ENCODE results near the gene F7. TPM values are rescaled to one million over a fixed set of nuclear protein-coding genes. Genes with fewer than 3 reads are reported as not detected.
"Not testable (repeated sequence)": the region's sequence is repeated elsewhere in the genome, so short reads cannot be mapped to it uniquely, and the experiment has no call there.

Gene F7
- total RNA-seq, 1 experiment from 2014 or later, result 0.28 TPM

DNA sequence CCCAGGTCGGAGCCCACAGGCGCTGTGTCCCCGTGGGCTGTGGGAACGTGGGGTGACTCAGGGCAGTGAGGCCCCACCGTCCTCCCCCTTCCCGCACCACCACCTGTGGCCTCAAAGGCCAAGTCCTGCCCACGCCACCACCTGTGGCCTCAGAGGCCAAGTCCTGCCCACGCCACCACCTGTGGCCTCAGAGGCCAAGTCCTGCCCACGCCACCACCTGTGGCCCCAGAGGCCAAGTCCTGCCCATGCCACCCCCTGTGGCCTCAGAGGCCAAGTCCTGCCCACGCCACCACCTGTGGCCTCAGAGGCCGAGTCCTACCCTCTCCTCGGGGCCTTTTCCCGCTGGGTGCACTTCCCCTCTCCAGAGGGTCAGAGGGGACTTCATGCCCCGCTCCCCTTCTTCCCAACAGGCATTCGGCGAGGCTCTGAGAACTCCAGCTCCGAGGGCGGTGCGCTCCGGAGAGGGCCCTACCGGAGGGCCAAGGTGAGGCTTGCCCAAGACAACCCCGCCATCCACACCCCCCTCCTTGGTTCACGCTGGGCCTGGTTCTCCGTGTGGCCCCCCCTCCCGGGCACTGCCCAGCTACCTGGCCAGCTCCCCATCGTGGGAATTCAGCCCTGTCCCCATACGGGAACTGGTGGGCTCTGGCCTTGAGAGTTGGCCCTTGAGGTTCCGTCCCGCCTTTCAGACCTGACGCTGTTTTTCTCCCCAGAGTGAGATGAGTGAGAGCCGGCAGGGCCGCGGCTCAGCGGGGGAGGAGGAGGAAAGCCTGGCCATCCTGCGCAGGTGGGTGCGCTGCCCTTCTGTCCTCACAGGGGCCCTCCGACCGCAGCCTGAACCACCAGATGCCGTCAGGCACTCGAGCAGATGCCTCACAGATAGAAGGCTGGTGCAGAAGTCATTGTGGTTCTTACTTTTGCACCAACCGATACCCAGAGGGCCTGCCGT, 27.4 kb upstream of the F7 start:
- no peaks in the 10 kb centered on the region for H3K36me3 ChIP-seq (replicated peaks; ENCODE audit: control insufficient read depth, insufficient read depth, low read length)
- DNase-seq, result peak; percentile 61
- no peaks in the 10 kb centered on the region for H3K27me3 ChIP-seq (ENCODE audit: control insufficient read depth, insufficient read depth, low read length)
- H3K4me3 ChIP-seq (ENCODE audit: insufficient read depth, low read depth, low read length), result no peak overlapping the region

DNA sequence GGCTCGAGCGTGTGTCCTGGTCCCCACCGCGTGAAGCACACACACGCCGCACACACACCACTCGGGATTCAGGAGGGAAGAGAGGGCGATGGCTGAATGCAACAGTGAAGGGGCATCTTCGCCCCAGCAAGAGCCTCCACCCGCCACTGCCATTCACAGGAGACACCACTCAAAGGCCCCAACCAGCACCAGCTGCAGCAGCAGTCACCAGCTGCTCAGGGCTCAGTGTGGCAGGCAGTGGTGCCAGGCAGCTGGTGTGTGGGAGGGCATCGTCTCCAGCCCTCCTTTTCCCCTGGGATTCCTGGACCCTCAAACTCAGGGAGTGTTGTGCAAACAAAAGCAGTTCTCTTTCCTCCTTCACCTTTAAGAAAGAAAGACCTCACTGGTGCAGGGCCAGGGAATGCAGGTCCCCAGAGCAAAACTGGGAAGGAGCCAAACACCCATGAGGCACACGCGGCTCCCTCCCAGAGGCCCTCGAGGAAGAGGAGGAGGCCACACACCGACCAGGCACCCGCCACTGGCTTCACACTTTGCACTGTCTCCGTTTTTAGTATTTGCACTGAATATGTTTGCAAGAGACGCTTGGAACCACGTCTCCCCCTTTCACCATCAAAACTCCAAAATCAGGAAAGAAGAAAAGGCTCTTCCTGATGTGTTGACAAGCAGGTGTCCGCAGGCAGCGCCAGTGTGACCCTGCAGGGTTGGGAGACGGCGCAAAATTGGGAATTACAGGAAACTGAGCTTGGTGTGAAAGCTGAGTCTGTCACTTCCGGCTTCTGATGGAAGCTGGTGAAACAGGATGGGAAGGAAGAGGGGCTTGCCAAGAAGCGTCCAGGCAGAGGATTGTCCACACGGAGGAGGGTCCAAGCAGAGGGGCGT, 26.4 kb upstream of the F7 start:
- Histone ChIP-seq H3K27me3 (ENCODE audit: control insufficient read depth, insufficient read depth, low read length) (no peaks in the 10 kb centered on the region), H3K4me3 (ENCODE audit: insufficient read depth, low read depth, low read length) (no peak overlapping the region), H3K36me3 (replicated peaks; ENCODE audit: control insufficient read depth, insufficient read depth, low read length) (no peaks in the 10 kb centered on the region)
- peak; percentile 42 for DNase-seq

DNA sequence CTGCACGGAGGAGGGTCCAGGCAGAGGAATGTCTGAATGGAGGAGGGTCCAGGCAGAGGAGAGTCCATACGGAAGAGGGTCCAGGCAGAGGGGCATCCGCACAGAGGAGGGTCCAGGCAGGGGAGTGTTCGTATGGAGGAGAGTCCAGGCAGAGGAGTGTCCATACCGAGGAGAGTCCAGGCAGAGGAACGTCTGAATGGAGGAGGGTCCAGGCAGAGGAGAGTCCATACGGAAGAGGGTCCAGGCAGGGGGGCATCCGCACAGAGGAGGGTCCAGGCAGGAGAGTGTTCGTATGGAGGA, 25.9 kb upstream of the F7 start:
- H3K4me3 ChIP-seq (ENCODE audit: insufficient read depth, low read depth, low read length); DNase-seq; H3K27me3 ChIP-seq (ENCODE audit: control insufficient read depth, insufficient read depth, low read length); H3K36me3 ChIP-seq (replicated peaks; ENCODE audit: control insufficient read depth, insufficient read depth, low read length): not testable (repeated sequence)

DNA sequence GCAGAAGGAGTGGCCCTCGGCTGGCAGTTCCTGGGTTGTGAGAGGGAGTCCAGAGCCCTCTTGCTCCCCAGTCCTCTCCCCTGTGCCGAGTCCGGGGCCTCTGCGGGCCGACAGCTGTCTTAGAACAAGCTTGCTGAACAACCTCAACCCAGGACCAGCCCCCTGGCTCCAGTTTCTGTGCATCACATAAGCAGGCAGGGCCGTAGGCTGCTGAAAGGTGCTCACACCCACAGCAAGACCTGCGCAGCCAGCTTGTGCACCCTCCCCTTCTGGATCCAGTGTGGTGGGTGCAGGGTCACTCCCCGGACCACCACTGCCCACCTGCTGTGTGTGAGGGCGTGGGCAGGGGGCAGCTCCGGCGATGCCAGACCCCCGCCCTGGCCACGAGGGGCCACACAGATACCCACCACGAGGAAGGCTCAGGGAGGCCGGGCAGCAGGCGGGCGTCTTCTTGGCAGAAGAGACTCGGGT, 25.2 kb upstream of the F7 start:
- H3K36me3 ChIP-seq (replicated peaks; ENCODE audit: control insufficient read depth, insufficient read depth, low read length), result no peaks in the 10 kb centered on the region
- peak; percentile 52 for DNase-seq
- no peaks in the 10 kb centered on the region for H3K27me3 ChIP-seq (ENCODE audit: control insufficient read depth, insufficient read depth, low read length)

DNA sequence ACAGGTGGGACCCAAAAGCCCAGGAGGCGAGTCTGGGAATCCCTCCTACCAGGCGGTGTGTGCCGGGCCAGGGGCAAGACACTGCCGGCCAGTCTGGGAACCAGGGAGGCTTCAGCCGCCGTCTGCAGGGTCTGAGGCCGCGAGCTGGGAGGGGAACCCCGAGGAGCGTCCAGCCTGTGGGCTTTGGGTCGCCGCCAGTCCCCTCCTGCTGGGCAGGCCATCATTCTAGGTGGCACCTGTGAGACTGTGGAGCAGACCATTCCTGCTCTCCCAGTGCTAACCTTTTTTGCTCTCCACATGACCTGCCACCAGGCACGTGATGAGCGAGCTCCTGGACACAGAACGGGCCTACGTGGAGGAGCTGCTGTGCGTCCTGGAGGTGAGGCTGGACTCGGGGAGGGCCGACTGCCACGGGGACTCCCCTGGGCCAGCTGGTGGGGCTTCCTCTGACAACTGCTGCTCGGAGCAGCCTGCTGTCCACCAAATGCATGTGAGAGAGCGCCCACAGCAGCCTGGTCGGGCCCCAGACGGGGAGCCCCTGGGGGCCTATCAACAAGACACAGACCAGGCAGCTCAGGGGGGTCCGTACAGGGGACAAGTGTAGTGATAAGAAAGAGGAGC, 24.6 kb upstream of the F7 start:
- Histone ChIP-seq H3K4me3 (ENCODE audit: insufficient read depth, low read depth, low read length) (no peak overlapping the region), H3K36me3 (replicated peaks; ENCODE audit: control insufficient read depth, insufficient read depth, low read length) (no peaks in the 10 kb centered on the region), H3K27me3 (ENCODE audit: control insufficient read depth, insufficient read depth, low read length) (no peaks in the 10 kb centered on the region)
- DNase-seq, result peak; percentile 51

More for the DNA sequence above, 25.2 kb upstream of the F7 start:
- H3K4me3 ChIP-seq (ENCODE audit: insufficient read depth, low read depth, low read length), result no peak overlapping the region

DNA sequence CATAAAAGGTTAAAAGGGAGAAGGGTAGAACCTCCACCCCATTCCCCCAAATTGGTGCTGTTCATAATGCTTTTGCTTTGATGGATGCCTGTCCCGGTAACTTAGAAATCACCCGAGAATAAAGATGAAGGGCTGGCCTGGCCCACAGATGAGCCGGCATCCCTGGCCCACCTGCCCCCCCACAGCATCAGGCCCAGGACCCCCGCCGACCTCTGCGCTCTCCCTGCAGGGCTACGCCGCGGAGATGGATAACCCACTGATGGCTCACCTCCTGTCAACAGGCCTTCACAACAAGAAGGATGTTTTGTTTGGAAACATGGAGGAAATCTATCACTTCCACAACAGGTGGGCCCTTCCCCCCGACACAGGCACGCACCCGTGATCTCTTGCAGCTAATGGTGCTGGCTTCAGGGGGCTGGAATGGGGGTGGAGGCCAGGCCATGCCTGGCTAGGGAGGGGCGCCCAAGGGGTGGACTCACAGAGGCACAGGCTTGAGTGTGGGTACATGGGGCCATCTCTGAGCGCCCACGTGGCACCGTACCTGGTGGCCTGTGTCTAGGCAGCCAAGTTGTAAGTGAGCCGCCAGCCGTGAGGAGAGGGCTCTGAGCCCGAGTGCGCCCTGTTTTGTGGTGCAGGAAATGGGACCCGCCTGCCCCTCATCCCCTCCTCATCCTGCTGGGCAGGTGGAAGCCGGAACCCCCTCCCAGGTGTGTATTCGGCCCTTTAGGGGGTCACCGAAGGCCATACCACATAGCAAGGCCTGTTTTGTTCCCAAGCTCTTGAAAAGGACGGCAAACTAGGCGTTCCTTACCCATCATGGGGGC, 23.2 kb upstream of the F7 start:
- H3K36me3 ChIP-seq (replicated peaks; ENCODE audit: control insufficient read depth, insufficient read depth, low read length), result no peaks in the 10 kb centered on the region; the same call in 1 of the 2 replicates
- no peak overlapping the region for H3K4me3 ChIP-seq (ENCODE audit: insufficient read depth, low read depth, low read length)
- no peaks in the 10 kb centered on the region for H3K27me3 ChIP-seq (ENCODE audit: control insufficient read depth, insufficient read depth, low read length)
- peak; percentile 43 for DNase-seq

DNA sequence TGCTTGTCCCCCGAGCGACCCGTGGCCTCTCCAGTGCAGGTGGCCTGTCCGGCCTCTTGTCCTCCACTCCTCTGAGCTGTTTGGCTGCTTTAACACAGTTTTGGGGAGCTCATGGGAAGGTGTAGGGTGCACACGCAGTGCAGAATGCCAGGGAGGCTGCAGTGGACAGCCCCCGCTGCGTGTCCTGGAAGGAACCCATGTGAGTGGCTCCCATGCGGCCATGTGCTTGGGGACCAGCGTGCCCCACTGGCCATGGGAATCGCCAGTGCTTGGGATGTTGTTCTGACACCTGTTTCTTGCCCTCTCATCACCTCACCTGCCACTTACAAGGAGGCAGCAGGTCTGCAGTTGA, 22.6 kb upstream of the F7 start:
- no peak for DNase-seq
- no peak overlapping the region for H3K4me3 ChIP-seq (ENCODE audit: insufficient read depth, low read depth, low read length)
- no peaks in the 10 kb centered on the region; the same call in 1 of the 2 replicates for H3K36me3 ChIP-seq (replicated peaks; ENCODE audit: control insufficient read depth, insufficient read depth, low read length)
- no peaks in the 10 kb centered on the region for H3K27me3 ChIP-seq (ENCODE audit: control insufficient read depth, insufficient read depth, low read length)

DNA sequence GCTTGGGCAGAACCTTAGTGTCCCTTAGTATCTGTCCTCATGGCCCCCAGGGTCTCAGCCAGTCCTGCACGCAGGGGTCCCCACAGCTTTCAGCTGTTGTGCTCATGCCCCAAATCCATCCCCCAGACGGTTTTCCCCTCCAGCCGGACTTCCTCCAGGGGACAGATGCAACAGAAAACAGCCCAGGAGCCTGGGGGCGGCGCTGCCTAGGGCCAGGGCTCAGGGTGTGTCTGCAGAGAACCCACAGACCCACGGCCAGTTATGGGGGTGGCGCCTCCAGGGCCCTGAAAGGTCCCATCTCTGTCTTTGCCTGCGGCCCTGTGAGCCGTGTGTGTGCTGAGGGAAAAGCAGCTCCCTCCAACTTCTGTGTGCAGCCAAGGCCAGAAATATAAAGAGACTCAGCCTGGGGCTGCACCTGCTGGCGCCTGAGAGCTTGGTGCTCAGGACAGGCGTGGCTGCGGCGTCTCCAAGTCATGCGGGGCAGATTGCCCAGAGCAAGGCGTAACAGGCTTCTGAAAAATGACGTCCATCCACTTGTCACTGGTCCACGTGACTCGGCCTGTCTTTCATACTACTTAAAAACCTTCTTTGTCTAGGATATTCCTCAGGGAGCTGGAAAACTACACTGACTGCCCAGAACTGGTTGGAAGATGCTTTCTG, 22.1 kb upstream of the F7 start:
- no peak for DNase-seq
- no peak overlapping the region for H3K4me3 ChIP-seq (ENCODE audit: insufficient read depth, low read depth, low read length)
- H3K36me3 ChIP-seq (replicated peaks; ENCODE audit: control insufficient read depth, insufficient read depth, low read length), result no peaks in the 10 kb centered on the region; the same call in 1 of the 2 replicates
- H3K27me3 ChIP-seq (ENCODE audit: control insufficient read depth, insufficient read depth, low read length), result no peaks in the 10 kb centered on the region

DNA sequence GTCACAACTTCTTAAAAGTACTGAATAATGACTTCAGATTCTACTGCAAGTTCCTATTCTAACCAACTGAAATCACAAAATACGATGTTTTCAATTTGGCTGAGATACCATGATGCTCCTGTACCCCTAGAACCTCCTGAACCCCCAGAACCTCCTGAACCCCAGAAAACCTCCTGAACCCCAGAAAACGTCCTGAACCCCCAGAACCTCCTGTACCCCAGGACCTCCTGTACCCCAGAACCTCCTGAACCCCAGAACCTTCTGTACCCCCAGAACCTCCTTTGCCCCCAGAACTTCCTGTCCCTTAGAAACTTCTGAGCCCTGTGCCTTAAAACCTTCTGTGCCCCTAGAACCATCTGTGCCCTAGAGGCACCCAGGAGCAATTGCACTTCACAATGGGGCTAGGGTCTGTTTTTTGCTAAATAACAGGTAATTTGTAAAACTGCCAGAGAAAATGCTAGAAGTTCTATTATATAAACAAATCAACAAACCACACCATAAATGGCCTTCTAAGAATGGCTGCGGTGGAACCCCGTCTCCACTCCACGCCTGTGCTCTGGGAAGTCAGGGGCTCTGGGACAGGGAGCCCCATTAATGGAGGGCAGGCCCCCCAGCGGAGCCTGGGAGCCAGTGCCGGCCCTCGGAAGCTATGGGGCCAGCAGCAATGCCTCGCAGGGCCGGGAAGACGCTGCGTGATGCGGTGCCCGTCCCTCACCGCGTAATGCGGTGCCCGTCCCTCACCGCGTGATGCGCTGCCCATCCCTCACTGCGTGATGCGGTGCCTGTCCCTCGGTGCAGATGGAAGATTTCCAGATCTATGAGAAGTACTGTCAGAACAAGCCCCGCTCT, 21.3 kb upstream of the F7 start:
- Histone ChIP-seq H3K27me3 (ENCODE audit: control insufficient read depth, insufficient read depth, low read length) (no peaks in the 10 kb centered on the region), H3K4me3 (ENCODE audit: insufficient read depth, low read depth, low read length) (no peak overlapping the region), H3K36me3 (replicated peaks; ENCODE audit: control insufficient read depth, insufficient read depth, low read length) (no peaks in the 10 kb centered on the region; the same call in 1 of the 2 replicates)
- peak; percentile 84 for DNase-seq

DNA sequence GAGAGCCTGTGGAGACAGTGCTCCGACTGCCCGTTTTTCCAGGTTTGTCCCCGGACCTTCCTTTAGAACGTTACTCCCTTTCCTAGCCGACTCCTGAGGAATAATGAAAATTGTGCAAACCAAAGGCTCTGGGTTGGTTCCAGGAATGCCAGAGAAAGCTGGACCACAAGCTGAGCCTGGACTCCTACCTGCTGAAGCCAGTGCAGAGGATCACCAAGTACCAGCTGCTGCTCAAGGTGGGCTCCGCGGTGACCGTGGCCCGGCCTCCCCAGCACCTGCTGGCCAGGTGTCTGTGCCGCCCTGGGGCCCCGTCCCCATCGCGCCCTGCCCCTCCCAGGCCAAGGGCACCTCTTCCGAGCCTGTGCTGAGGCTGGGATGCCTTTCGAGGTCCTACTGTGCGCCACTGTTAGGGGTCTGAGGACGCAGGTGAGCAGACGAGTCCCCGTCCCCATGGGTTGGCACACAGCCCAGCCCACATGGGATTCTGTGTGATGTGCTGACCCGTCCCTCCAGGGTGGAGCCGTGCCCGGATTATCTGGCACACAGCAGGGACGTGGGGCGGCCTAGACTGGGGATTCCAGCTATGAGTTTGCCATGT, 20.5 kb upstream of the F7 start:
- Histone ChIP-seq H3K36me3 (replicated peaks; ENCODE audit: control insufficient read depth, insufficient read depth, low read length) (no peaks in the 10 kb centered on the region; the same call in 1 of the 2 replicates), H3K4me3 (ENCODE audit: insufficient read depth, low read depth, low read length) (no peak overlapping the region), H3K27me3 (ENCODE audit: control insufficient read depth, insufficient read depth, low read length) (no peaks in the 10 kb centered on the region)
- no peak for DNase-seq

DNA sequence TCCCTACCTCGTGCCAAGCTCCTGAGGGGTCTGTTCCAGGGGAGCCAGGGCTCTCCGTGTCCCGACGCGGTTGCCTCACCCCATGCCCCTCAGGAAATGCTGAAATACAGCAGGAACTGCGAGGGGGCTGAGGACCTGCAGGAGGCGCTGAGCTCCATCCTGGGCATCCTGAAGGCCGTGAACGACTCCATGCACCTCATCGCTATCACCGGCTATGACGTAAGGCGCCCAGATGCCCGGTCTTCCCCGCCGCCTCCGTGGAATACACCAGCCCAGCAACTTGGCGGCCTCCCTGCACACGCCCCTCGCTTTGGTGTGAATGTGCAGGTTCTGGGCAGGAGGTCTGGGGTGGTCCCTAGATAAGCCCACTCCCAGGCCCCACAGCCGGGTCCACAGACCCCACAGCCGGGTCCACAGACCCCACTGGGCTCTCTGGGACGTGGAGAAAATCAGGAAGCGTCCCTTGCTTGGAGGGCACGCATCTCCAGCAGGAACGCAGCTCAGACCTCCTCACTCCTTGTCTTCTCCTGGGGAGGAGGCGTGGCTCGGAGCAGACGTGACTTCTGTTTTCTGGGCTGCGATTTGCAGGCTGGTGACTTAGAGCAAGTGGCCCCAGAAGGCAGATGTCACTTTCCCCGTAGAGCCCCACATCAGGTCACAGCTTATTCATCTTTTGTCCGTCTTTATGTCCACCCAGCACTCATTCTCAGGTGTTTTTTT, 19.4 kb upstream of the F7 start:
- no peaks in the 10 kb centered on the region; the same call in 1 of the 2 replicates for H3K36me3 ChIP-seq (replicated peaks; ENCODE audit: control insufficient read depth, insufficient read depth, low read length)
- no peak overlapping the region for H3K4me3 ChIP-seq (ENCODE audit: insufficient read depth, low read depth, low read length)
- peak; percentile 92 for DNase-seq
- no peaks in the 10 kb centered on the region for H3K27me3 ChIP-seq (ENCODE audit: control insufficient read depth, insufficient read depth, low read length)

Data from H7 (cell line).